DMS 273 (cell line): ENCODE results near the gene SYT11.
"Not testable (repeated sequence)": the region's sequence is repeated elsewhere in the genome, so short reads cannot be mapped to it uniquely, and the experiment has no call there.

ENCODE experiments used
- DNase-seq: peaks from one replicate; lab custom pipeline; 2025; ENCODE audit not compliant: unreplicated experiment; lab: John Stamatoyannopoulos, UW

Gene SYT11

DNA sequence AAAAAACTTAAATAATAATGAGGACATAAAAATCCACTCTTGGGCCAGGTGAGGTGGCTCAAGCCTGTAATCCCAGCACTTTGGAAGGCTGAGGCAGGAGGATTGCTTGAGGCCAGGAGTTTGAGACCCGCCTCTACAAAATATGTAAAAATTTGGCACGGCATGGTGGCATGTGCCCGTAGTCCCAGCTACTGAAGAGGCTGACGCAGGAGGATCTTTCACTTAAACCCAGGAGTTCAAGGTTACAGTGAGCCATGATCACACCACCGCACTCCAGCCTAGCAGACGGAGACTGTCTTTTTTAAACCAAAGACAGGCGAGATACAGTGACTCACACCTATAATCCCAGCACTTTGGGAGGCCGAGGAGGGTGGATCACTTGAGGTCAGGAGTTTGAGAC, 37.1 kb downstream of the SYT11 start:
- DNase-seq = not testable (repeated sequence)

DNA sequence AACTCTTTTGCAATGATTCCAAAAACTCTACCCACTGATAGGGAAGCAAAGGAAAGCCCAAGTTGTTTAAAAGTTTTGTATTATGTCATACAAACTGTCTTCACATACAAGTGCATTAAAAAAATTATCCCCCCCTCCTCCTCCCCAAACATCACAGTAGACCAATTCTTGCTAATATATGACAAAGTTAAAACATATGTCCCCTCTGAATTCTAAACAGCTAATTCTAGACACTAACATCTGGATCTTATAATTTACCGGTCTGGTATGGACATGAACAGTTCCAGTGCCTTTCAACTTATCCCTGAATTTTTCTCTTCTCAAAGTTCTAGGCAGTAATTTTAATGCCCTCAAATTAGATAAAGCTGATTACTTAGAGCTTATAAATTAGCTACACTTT, 38.4 kb downstream of the SYT11 start:
- DNase-seq = no peak

DNA sequence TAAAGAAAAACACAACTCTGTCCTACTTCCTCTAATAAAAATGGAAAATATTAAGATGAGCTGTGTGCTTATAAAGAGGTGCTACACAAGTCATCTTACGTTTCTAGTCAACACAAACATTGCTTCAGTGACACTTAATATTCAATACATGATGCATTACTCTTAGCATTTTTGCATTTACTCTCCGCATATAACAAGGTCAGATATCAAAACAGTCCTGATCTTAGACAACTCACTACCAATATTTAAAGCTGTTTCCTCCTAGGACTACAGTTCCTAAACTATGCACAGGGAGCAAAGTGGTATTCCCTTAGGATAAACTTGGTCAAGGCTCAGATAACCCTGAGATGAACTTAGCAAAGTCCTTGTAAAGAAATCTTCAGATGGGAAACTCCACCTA, 39.5 kb downstream of the SYT11 start:
- no peak for DNase-seq

DNA sequence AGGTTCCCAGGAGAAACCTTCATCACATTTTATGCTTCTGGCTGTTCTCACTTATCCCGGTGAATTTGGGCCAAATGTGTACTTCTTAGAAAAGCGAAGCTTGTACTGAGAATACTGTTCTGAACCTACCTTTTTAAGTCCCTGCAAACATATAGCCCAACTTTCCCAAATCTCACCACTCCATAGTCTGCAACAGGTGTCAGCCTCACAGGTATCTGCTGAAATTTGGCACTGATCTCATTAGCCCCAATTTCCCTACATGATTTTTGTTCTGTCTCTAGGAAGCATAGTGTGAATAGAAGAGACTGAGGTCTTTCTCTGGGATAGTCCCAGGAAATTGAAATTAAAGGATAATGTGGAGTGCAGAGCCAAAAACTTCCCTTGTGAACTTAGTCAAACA, 40.3 kb downstream of the SYT11 start:
- DNase-seq = no peak

DNA sequence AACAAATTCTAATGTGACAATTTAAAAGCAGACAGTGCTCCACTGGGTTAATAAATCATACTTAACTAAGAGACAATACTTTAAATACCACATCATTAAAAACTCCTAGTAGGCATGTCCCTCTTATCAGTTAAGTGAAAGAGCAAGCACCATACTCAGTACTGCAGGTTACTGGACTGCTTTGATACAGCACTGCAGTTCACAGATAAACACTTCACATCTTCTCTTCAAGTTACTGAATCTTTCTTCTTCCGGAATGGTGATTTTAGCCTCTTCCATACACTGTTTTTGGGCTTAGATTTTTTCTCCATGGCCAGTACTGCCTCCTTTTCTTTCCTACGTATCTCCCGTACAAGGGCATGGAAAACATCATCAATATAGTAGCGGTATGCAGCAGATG, 40.8 kb downstream of the SYT11 start:
- DNase-seq = no peak

DNA sequence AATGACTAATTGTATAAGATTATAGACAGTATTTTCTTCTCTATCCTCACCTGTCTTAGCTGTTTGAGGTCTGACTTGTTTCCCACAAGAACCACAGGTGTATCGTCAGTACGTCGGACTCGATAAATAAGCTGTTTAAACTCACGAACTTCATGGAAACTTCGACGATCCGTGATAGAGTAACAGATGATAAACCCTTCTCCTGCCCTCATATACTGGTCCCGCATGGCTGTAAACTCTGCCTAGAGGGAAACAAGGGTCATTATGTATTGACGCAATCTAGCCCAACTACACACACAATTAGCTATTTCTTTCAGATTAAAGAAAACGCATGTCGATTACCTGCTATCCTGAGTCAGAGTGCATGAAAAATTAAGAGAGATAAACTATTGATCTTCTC, 44.9 kb downstream of the SYT11 start:
- no peak for DNase-seq

DNA sequence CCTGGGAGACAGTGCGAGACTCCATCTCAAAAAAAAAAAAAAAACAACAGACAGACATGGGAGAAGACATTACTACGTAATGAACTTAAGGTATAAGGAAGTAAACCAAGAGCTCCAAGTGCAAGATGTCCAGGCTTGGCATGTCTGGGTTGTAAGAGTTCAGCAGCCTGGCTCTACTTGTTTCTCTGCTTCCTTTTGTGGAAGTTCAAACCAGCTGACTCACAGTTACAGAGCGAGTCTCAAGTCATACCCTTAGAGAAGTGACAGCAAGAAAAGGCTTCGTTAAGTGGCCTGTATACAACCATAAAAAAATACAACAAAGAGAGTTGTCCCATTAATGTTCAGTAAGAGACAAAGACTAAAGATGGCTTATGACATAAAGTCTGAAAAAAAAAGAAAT, 50.5 kb downstream of the SYT11 start:
- no peak for DNase-seq

DNA sequence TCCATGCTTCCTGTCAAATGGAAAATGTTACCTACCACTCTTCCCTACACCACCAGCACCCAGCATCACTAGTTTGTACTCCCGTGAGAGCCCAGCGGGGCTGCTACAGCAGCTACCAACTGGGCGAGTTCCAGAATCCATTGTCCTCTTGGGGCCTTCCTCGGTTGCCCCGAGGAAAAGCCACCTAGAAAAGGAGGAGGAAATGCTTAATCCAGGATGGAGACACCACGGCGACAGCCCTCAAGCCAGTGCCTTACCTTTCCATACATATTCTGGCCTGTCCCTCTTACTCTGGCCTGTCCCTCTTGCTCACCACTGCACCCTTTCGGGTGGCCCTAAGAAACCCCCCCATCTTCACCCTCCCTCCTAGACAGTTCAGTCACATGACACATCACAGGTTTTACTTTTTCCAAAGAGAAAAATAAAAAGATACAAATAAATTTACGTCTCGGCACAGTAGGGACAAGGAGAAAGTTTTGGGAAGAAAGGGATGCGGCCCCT, 51.3 kb downstream of the SYT11 start:
- peak; percentile 58 for DNase-seq

DNA sequence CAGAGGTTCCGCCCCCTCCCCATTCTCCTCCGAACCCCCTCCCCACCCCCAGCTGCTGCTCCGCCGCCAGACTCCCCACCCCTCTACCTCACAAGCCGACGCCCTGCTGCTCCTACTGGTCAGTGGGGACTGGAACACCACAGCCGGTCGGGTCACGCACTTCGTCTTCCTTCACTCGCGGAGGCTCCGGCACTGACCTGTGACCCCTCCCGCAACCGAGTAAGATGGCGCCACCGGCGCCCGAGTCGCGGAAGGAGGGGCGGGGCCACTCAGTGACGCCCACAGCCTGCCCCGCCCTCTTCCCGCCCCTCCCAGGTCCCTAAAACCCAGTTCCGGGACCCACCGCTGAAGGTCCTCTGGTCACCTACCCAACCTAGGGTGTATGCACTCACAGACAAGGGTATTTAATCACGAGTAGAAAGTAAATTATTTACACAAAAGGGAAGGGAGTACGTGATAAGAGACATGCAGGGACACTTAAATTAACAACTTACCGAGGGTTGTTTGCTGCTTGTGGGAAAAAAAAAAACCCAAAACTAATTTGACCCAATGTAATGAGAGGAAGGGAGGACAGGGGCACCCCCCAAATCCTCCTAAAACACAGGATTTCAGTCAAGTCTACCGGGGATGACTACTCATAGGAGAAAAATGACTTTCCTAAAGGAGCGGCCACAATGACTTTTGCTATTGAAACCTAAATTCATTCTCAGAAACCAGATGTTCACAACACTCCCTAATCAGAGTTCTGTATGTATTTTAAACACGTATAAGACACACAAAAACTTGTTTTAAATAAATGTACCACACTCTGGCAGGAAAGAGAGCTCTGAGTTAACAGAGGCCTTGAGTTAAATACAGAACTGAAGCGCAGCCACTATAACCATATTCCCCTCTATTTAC, 52.0 kb downstream of the SYT11 start, which contains the start of gene RIT1:
Gene RIT1, minus strand, starts transcription at position 194 of the 900 bp plus-strand sequence. CDS start 588 bp downstream, outside the sequence.
- peak; percentile 94 for DNase-seq

DNA sequence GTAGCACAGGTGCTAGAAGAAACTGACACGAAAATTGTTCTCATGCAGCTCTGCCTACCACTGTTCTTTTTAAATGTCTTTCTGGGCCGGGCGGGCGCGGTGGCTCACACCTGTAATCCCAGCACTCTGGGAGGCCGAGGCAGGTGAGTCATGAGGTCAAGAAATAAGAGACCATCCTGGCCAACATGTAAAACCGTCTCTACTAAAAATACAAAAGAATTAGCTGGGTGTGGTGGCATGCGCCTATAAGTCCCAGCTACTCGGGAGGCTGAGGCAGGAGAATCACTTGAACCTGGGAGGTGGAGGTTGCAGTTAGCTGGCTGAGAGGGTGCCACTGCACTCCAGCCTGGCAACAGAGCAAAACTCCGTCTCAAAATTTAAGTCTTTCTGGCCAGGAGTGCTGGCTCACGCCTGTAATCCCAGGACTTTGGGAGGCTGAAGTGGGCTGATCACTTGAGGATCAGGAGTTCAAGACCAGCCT, 52.7 kb downstream of the SYT11 start:
- no peak for DNase-seq

DNA sequence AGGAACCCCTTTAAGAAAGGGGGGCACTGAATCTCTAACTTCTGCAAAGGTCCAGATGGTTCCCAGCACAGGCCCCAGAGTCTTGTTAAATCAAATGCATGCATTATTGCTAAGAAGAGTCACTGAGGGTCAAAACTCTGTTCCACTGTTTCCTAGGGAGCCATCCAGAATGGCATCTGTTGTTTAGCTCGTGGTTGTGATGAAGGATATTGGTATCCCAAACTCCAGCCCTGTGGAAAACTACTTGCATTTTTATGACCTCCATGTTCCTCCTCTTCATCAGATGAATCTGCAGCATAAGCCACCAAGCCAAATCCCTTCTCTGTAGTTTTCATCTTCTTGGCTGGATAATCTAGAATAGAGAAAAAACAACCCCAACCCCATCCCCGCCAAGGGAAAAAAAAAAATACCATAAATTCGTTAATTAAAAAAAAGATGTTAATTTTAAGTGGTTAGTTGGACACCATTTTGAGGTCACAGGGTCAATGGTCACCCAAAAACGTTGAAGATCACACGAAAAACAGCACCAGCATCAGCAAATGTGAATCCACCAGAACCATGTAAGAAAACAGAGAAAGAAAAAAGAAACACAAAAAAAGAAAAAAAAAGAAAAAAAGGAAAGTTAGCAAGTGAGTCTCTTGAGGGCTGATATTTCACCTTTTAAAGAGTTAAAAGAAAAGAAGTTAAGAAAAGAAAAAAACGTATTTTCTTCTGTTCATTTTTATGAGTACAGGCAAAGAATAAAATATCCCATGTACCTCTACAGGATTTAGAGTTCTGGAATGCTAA, 54.8 kb downstream of the SYT11 start:
- DNase-seq = peak; percentile 61

DNA sequence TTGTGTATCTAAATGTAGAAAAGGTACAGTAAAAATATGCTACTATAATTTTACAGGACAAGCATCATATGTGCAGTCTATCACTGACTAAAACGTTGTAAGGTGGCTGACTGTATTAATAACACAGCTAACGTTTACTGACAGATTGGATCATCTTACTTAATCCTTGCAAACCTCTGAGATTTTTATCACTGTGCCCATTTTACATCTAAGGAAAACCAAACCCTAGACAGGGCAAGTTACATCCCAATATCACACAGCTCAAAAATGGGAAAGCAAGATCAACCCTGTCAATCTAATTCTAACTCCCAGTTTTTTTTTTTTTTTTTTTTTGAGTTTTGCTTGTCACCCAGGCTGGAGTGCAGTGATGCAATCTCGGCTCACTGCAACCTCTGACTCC, 59.3 kb downstream of the SYT11 start:
- no peak for DNase-seq

DNA sequence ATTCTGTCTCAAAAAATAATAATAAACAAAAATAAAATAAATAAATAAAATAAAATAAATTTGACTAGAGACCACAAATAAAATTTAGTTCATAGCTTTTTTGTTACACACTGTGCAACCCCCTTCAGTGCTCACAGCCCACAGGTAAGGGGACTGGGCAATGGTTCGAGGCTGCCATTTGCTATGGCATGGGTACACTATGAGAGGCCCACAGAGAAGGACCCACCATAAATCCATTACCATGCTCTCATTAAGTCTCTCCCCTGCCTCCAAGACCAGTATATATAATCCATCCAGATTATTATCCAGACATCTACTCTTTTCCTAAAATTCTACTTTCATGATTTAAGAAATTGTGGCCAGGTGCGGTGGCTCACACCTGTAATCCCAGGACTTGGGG, 60.4 kb downstream of the SYT11 start:
- no peak for DNase-seq

DNA sequence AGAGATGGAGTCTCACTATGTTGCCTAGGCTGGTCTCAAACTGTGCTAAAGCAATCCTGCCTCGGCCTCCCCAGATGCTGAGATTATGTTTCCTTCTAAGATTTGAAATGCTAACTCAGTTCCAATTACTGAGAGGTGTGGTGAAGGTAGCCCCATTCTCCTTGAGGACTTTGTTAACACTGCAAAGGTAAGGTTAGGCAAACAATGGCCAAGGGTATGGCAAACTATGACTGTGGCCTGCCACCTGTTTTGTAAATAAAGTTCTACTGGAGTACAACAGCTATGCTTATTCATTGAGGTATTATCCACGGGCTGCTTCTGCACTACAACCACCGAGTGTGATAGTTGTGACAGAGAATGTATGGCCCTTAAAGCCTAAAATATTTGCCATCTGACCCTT, 61.4 kb downstream of the SYT11 start:
- no peak for DNase-seq

DNA sequence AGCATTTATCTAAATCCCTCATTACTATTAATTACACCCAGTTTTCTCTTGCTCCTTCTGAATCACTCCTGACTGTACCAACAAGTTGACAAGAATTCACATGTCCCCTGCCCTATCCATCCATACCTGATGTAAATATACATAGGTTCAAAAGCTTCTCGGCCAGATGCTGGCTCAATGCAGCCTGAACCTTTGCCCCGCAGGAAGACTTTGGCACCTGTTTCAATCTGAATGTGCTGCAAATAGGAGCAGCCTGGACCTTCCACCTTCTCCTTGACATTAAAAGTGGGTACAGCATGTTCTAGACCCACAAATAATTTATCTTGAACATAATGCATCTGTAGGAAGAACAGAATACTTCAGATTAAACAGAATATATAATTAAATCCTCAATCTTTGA, 66.1 kb downstream of the SYT11 start:
- no peak for DNase-seq

DNA sequence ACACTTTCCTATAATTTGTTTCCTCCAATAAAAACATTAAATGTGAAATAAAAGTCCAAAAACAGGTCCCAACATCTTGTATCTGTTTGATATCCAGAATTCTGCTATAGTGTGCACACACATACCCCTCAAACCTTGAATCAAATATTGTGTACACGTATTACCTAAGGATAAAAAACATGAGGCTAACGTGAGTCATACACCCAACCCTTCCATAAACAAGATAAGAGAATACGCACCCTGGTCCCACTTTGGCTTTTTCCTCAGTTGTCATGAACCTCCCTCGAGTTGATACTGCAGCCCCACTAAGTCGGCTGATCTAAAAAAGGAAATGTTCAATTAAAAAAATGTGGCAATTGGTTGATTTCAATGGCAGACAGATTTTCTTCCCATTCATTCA, 69.7 kb downstream of the SYT11 start:
- no peak for DNase-seq

DNA sequence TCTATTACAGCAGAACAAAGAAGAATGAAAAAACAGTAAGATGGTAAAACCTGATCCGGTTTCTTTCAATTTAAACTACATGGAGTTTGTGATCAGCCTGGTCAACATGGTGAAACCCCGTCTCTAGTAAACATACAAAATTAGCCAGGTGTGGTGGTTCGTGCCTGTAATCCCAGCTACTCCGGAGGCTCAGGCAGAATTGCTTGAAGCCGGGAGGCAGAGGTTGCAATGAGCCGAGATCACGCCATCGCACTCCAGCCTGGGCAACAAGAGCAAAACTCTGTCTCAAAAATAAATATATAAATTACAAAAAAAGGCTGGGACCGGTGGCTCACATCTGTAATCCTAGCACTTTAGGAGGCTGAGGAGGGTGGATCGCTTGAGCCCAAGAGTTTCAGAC, 71.4 kb downstream of the SYT11 start:
- not testable (repeated sequence) for DNase-seq

DNA sequence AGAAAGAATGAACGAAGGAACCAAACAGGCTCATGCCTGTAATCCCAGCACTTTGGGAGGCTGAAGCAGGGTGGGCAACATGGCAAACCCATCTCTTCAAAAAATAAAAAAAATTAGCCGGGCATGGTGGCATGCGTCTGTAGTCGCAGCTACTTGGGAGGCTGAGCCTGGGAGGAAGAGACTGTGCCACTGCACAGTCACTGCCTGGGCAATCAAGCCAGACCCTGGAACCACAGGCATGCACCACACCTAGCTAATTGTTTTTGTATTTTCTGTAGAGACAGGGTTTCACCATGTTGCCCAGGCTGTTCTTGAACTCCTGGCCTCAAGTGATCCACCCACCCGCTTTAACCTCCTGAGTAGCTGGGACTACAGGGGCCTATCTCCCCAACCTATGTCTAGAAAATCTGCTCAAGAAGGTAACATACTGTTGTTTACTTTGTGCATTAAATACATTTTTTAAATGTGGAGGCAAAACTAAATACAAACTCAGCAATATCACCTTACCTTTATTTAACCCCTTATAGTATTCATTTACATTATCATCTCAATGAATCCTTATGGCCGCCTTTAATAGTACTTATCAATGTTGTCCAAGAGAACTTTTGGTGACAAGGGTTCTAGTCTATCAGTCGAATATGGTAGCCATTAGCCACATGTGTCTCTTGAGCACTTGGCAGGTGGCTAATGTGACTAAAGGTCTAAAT, 72.1 kb downstream of the SYT11 start:
- no peak for DNase-seq

DNA sequence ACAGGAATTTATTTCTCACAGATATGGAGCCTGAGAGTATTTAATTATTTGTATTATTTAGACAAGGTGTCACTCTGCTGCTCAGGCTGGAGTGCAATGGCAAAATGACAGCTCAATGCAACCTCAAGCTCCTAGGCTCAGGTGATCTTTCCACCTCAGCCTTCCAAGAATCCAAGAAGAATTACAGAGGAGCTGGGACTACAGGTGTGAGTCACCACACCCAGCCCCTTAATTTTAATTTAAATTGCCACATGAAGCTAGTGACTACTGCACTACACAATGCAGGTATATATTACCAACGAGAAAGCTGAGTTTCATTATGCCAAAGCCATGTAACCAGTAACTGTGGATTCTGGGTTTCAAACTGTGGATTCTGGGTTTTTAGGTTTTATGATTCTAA, 72.7 kb downstream of the SYT11 start:
- DNase-seq = no peak

DNA sequence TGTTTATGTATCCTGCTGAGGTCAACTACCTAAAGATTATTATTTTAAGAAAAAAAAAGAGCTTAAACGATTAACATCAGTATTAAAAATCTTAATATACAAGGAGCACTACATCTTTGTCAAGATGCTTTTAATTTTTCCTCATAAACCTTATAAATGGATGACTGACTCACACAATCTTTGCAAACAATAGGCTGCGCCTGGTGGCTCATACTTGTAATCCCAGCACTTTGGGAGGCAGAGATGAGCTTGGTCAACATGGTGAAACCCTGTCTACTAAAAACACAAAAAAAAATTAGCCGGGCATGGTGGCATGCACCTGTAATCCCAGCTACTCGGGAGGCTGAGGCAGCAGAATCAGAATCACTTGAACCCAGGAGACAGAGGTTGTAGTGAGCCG, 73.1 kb downstream of the SYT11 start:
- DNase-seq = no peak

DNA sequence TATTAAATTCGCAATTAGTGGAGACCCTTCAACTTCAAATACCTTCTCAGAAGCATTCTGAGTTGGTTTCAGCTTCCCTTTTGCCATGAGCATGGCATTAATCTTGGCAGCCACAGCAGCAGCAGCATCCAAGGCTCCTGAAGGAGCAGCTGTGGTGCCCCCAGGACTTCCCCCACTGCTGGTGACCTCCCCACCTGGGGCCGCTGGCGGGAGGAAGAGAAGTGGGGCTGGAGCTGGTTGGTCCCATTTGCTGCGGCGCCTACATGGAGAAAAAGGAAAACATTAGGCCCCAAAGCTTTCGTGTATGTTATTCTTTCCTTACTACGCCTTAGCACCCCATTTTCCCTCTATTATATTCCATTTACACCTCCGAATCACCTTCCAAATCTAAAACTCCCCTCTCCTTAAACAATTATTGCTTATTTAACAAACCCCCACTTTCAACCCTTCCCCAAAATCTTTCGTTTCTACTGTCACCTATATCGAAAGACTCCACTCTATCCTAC, 74.3 kb downstream of the SYT11 start:
- peak; percentile 56 for DNase-seq
